Esophagus squamous epithelium (tissue), 5 donors: Measurements from ENCODE around the gene GMDS. TPM values are rescaled to one million over a fixed set of nuclear protein-coding genes. Genes with fewer than 3 reads are reported as not detected.

Source experiments
- DNase-seq: peaks from one replicate; lab custom pipeline; 2025; lab: John Stamatoyannopoulos, UW
- H3K27ac ChIP-seq, 4 donors: fragments of 200-600 bp; sonication (generic); one replicate each; pipeline ENCODE4 v1.5.1; 2016 to 2019; ENCODE audit warnings: mild to moderate bottlenecking in 1 of 4
- H3K27me3 ChIP-seq, 4 donors: fragments of 200-600 bp; sonication (generic); 1 replicate in 3 of 4; 2 replicates in 1 of 4; pipeline versions ENCODE4 v1.5.1 to v1.6.0; 2017 to 2021; ENCODE audit warnings: antibody characterized with exemption in 1 of 4
- H3K36me3 ChIP-seq, 3 donors: fragments of 200-600 bp; sonication (generic); one replicate each; pipeline ENCODE4 v1.5.1; 2016 to 2019
- H3K4me1 ChIP-seq, 3 donors: fragments of 200-600 bp; sonication (generic); one replicate each; pipeline ENCODE4 v1.5.1; 2017 to 2019
- H3K4me3 ChIP-seq, 4 donors: fragments of 200-600 bp; sonication (generic); 1 replicate in 3 of 4; 2 replicates in 1 of 4; pipeline ENCODE4 v1.5.1; 2016 to 2019; ENCODE audit warnings: mild to moderate bottlenecking in 2 of 4, moderate library complexity in 1 of 4
- H3K9me3 ChIP-seq, 3 donors: fragments of 200-600 bp; sonication (generic); one replicate each; pipeline ENCODE4 v1.5.1; 2016 to 2019
- CTCF ChIP-seq, 6 experiments: fragments of 450-650 bp in 4 of 6; fragments of 200-600 bp in 2 of 6; sonication (generic) in 2 of 6; IDR thresholded peaks; one replicate each; pipeline ENCODE4 v1.5.1; 2016 to 2019; ENCODE audit warnings: antibody characterized with exemption in 6 of 6, mild to moderate bottlenecking in 4 of 6, moderate library complexity in 4 of 6
- POLR2A ChIP-seq, 4 donors: fragments of 450-650 bp; IDR thresholded peaks; one replicate each; pipeline ENCODE4 v1.6.1; 2017; ENCODE audit warnings: antibody characterized with exemption in 4 of 4, mild to moderate bottlenecking in 4 of 4, moderate library complexity in 3 of 4
- WGBS, 2 donors: methylation state at CpG; one replicate each; pipeline ENCODE4 v1.1.5; 2018; 5-methylcytosine and 5-hydroxymethylcytosine counted together
- intact Hi-C: fragments of 100-400 bp; cut with DNase I; formaldehyde crosslinking; loops from one replicate; pipeline ENCODE4 v1.15.0; 2022
- total RNA-seq, 4 donors: library from RNA; depleted of rRNA; stranded (reverse); fragments of >200 nt; gene quantifications; one replicate each; pipeline ENCODE4 v1.1.0, GENCODE V29; 2016
- donor health status: DM: yes; HTN: yes; CAD: no.

The GMDS gene
- total RNA-seq, 4 donors from 2014 or later: 17.9 to 58.7 (median 36.7) TPM

GRCh38 chr6:2215342-2215741, 30.1 kb downstream of the GMDS start:
- H3K27ac ChIP-seq: no peak overlapping the region
- no peak for TF ChIP-seq CTCF (IDR thresholded peaks at IDR 0.05)
- no peak for TF ChIP-seq POLR2A (IDR thresholded peaks at IDR 0.05)
- no peaks in the 10 kb centered on the region for H3K36me3 ChIP-seq
- H3K27me3 ChIP-seq: peaks cover 0 to 45% (median 0%) of the 10 kb centered on the region in 4 donors
- H3K9me3 ChIP-seq: no peaks in the 10 kb centered on the region
- intact Hi-C loops: no loop called here
- no peak for DNase-seq
- H3K4me3 ChIP-seq: no peak overlapping the region
- H3K4me1 ChIP-seq: no peaks in the 10 kb centered on the region
- WGBS, 2 donors: 83% methylated on average over 3 of the region's 3 CpGs

DNA sequence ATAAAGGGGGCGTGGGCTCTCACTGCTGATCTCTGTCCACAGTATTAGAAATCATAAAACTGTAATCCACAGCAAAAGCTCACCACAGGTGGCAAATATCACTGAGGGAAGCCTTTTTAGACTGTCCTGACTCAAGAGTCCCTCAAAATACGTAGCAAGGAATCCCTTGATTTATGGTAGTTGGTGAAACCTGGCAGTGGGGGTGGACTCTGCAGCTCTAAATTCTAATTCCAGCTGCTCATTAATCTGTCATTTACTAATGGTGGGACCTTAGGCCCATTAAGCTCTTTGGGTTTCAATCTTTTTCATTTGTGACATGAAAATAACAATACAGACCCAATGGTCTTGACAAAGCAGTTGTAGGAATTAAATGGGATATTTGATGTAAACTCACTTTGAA, 32.3 kb downstream of the GMDS start:
- intact Hi-C loops: no loop called here

DNA sequence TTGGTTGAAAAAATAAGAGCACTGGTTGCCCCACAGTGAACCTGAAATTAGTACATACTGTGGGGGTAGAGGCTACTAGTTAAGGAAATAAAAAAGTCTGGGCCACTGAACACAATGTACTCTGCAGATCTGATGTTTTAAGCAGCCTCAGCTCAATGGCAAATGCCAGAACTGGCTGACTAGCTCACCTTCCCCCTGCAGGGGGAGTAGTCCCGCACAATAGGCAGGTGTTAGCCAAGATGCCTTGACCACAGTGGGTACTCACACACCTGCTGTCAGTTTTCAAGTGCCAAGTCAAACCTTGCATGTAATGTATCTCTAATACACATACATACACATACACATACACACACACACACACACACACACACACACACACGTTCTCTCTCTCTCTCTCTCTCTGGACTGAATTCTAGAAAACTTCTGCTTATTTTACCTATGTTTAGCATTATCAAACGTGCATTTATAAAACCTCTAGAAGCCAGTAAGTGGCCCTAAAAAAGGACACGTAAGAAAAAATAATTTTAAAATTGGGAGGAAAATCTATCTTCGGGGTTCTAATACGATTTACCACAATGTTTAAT, 36.1 kb downstream of the GMDS start:
- no peak overlapping the region for H3K4me3 ChIP-seq
- no peaks in the 10 kb centered on the region for H3K36me3 ChIP-seq
- intact Hi-C loops: no loop called here
- WGBS, 2 donors: 62 to 66% methylated on average over 5 to 6 of the region's 6 CpGs
- H3K27me3 ChIP-seq: peaks cover 0 to 20% (median 0%) of the 10 kb centered on the region in 4 donors
- H3K9me3 ChIP-seq: no peaks in the 10 kb centered on the region
- DNase-seq: no peak
- no peaks in the 10 kb centered on the region for H3K4me1 ChIP-seq
- peak in 5 of 6 experiments; percentile 16 to 64 (median 49) for TF ChIP-seq CTCF (IDR thresholded peaks at IDR 0.05)
- no peak for TF ChIP-seq POLR2A (IDR thresholded peaks at IDR 0.05)
- no peak overlapping the region for H3K27ac ChIP-seq

More for the DNA sequence above, 32.3 kb downstream of the GMDS start:
- TF ChIP-seq CTCF (IDR thresholded peaks at IDR 0.05): no peak
- TF ChIP-seq POLR2A (IDR thresholded peaks at IDR 0.05): no peak
- Histone ChIP-seq H3K4me1 (no peaks in the 10 kb centered on the region), H3K27me3 (peaks cover 0 to 37% (median 0%) of the 10 kb centered on the region in 4 donors), H3K9me3 (no peaks in the 10 kb centered on the region), H3K27ac (no peak overlapping the region), H3K36me3 (no peaks in the 10 kb centered on the region), H3K4me3 (no peak overlapping the region)
- DNase-seq: no peak
- WGBS, 2 donors: 66 to 82% methylated on average over 2 of the region's 2 CpGs

- Histone ChIP-seq H3K4me3 (no peak overlapping the region), H3K36me3 (no peaks in the 10 kb centered on the region), H3K27ac (no peak overlapping the region), H3K27me3 (peaks cover 0 to 16% (median 0%) of the 10 kb centered on the region in 4 donors), H3K9me3 (no peaks in the 10 kb centered on the region), H3K4me1 (no peaks in the 10 kb centered on the region)
- no peak for TF ChIP-seq CTCF (IDR thresholded peaks at IDR 0.05)
- TF ChIP-seq POLR2A (IDR thresholded peaks at IDR 0.05): no peak
- 90 to 98% methylated on average over 3 of the region's 3 CpGs for WGBS, 2 donors
- no peak for DNase-seq
- intact Hi-C loops: no loop called here
These were observed 36.9 kb downstream of the GMDS start for GRCh38 chr6:2208468-2208867.

GRCh38 chr6:2205396-2205795, 40.0 kb downstream of the GMDS start:
- H3K36me3 ChIP-seq: no peaks in the 10 kb centered on the region
- H3K4me1 ChIP-seq: no peaks in the 10 kb centered on the region

More at GRCh38 chr6:2205396-2205795, 40.0 kb downstream of the GMDS start:
- Histone ChIP-seq H3K4me3 (no peak overlapping the region), H3K27ac (no peak overlapping the region), H3K27me3 (peaks cover 0 to 12% (median 0%) of the 10 kb centered on the region in 4 donors), H3K9me3 (no peaks in the 10 kb centered on the region)
- DNase-seq: no peak
- WGBS, 2 donors: 83 to 91% methylated on average over 3 of the region's 3 CpGs
- intact Hi-C loops: no loop called here
- no peak for TF ChIP-seq CTCF (IDR thresholded peaks at IDR 0.05)
- TF ChIP-seq POLR2A (IDR thresholded peaks at IDR 0.05): no peak
